LNCAP (cell line): Measurements from ENCODE around the gene DNAH5.

Experiments
- TF ChIP-seq, protein P1 (sequence below): fragments of 450-650 bp; IDR thresholded peaks from 2 replicates; pipeline ENCODE4 v1.5.1; 2017; ENCODE audit warnings: mild to moderate bottlenecking

DNAH5 gene

DNA sequence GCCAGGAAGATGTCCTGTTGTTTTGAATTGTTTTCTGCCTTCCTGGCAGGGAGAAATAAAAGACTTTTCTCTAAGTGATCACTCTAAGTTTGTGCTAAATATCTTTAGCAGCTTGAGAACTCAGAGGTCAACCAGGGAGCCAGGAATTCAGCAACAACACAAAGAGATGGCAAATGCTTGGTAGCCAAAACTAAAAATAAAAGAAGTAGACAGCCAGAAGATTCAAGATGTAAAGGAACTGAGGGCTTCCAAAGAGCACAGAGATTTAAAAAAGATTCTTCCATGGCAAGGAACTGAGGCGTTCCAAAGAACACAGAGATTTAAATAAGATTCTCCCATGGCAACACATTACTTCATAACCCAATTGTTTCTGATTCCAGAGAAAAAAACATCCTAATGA lies 9.6 kb downstream of the DNAH5 start:
- TF ChIP-seq, protein P1, sequence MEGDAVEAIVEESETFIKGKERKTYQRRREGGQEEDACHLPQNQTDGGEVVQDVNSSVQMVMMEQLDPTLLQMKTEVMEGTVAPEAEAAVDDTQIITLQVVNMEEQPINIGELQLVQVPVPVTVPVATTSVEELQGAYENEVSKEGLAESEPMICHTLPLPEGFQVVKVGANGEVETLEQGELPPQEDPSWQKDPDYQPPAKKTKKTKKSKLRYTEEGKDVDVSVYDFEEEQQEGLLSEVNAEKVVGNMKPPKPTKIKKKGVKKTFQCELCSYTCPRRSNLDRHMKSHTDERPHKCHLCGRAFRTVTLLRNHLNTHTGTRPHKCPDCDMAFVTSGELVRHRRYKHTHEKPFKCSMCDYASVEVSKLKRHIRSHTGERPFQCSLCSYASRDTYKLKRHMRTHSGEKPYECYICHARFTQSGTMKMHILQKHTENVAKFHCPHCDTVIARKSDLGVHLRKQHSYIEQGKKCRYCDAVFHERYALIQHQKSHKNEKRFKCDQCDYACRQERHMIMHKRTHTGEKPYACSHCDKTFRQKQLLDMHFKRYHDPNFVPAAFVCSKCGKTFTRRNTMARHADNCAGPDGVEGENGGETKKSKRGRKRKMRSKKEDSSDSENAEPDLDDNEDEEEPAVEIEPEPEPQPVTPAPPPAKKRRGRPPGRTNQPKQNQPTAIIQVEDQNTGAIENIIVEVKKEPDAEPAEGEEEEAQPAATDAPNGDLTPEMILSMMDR: no peak

DNA sequence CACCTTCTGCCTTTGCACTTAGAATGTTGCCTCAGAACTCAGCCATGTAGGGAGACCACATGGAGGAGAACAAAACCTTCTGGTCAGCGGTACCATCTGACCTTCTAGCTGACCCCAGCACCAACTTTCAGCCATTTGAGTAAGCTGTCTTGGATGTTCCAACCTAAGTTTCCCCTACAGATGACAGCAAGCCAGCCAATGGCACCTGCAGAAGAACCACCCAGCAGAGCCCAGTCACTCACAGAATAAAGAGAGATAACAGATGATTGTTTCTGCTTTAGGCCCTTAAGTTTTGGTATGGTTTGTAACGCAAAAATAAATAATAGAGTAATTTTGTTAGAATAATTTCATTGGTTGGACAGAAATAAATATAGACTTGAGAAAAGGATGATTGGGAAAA lies 10.4 kb downstream of the DNAH5 start:
- TF ChIP-seq, protein P1: no peak

DNA sequence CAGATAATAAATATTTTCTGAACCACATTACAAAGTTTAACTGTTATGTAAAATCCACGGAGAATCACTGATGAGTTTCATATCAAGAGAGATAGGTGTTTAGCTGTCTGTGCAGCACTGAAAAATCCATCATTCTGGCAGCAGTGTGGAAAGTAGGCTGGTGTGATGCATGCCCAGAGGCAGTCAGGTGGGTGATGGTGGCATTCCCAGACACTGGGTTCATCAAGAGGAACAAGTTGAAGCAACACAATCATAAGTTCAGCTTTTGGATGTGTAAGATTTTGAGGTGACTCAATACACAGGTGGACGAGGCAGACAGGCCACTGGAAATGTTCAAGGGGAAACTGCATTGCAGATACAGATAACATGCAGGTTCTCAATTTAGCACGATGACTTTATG lies 11.9 kb downstream of the DNAH5 start:
- TF ChIP-seq, protein P1: no peak

DNA sequence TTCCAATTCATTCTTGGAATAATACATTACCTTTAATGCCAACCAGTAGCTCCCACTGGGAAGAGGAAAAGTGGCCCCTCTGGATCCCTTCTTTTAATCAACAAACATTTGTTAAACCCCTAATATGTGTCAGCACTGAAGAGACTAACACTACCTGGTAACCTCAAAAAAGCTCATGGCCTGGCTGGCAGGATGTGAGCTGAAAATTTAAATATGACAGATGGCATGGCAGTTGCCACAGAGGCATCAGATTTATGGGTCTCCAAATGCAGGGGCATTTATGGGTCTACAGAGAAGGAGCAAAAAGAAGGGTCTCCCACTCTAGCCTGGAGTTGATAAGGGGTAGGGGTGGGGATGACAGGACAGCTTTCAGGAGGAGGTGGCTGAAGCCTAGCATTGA lies 12.5 kb downstream of the DNAH5 start:
- TF ChIP-seq, protein P1: no peak

DNA sequence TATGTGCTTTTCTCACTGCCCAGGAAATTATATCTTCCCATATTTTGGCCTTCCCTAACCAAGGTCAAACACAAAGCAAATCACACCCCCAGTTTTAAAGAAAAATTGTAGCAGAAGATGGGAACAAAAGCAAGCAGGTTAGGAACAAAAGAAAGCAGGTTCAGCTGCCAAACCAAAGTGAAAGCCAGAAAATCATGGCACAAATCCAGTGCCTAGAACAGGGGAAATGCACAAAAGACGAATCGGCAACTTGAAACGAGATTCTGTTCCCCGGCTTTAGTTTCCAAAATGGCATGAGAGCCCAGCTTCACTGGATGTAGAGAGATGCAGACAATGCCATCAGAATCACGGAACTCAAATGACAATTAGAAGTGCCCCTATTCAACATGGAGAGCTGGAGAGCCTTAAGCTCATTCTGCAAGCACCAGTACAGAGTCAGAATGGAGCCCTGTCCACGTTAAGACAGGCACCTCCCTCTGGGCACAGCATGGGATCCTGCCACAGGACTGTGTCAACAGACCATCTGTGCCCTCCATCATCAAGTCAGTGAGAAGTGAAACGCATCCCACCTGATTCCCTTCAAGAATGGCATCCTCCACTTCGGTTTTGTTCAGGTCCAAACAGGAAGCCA lies 13.8 kb downstream of the DNAH5 start:
- TF ChIP-seq, protein P1: no peak

DNA sequence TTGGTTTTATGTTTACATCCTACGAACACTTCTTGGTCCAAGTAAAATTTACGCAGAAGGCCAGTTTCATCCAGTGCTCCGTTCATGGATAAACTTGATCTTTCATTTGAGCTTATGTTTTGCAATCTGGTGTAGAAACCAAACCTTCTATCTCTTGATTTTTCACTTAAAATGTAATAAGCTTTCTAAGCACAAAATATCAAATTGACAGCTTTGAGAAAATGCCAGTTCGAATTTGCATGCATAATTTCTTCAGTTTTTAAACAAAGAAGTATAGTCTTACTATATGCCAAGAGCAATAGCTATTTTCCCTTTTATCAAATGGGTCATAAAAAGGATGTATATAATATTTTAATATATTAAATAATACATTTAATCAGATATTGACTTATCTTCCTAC lies 17.8 kb downstream of the DNAH5 start:
- TF ChIP-seq, protein P1: no peak

DNA sequence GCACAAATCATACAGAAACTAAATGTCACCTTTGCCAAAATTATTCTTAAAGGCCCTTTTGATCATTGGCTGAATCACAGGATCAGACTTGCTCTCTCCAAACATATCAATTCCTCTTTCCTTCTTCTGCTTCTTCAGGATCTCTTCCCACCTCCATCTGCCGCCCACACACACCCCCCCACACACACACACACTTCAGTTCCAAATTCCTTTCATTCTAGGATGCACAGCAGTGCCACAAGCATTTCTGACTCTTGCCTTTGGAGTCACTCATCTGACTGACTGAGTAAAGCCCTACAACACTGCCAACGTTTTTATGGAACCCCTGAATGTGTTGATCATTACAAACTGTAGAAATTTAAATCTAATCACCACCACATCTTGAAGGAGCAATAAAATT lies 22.9 kb downstream of the DNAH5 start:
- TF ChIP-seq, protein P1: no peak

DNA sequence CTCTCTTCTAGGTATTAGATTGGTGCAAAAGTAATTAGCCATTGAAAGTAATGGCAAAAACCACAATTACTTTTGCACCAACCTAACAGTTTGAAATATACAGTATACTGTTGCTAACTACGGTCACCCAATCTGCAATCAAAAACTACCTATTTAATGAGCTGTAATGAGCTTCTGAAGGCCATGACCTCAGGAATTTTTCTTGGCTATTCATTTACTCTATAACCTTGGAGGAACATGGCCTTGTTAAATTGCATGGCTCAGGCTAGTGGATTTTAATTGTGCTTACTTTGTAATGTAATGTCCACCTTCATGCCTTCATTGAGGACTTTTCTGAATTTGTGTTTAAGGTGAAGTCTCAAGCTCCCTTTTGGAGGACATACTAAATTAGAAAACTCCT lies 24.7 kb downstream of the DNAH5 start:
- TF ChIP-seq, protein P1: no peak
